ENCODE results near the gene BMERB1.

The BMERB1 gene

GRCh38 chr16:15526097-15526496 lies 91.7 kb downstream of the BMERB1 start:
- no peak for TF ChIP-seq CTCF (IDR thresholded peaks at IDR 0.05; ENCODE audit: low read depth, low read length)
- no peak overlapping the region for H3K27ac ChIP-seq

DNA sequence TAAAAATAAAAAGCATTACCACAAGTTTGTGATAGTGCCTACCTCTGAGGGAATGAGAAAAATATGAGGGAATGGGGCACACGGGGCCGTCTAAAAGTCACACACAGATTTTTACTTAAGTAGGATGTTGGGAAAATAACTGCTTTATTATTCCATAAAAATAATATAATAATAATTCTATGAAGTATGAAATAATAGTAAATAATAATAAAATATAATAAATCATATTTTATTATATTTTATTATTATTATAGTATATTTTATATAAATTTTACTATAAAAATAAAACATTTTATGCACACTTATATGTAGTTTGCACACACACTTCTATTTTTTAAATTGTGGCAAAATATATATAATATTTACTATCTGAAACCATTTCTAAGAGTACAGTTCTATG lies 92.3 kb downstream of the BMERB1 start:
- Histone ChIP-seq H3K4me3 (ENCODE audit: low read depth, low read length) (no peak overlapping the region), H3K27me3 (ENCODE audit: insufficient read depth, low read depth, severe bottlenecking) (no peaks in the 10 kb centered on the region), H3K36me3 (no peaks in the 10 kb centered on the region), H3K27ac (no peak overlapping the region), H3K9me3 (ENCODE audit: severe bottlenecking) (no peaks in the 10 kb centered on the region)
- no peak for TF ChIP-seq CTCF (IDR thresholded peaks at IDR 0.05; ENCODE audit: low read depth, low read length)
- no peak for DNase-seq

More at GRCh38 chr16:15526097-15526496, 91.7 kb downstream of the BMERB1 start:
- no peak for DNase-seq
- no peak overlapping the region for H3K4me3 ChIP-seq (ENCODE audit: low read depth, low read length)
- no peaks in the 10 kb centered on the region for H3K27me3 ChIP-seq (ENCODE audit: insufficient read depth, low read depth, severe bottlenecking)
- H3K36me3 ChIP-seq = no peaks in the 10 kb centered on the region
- no peaks in the 10 kb centered on the region for H3K9me3 ChIP-seq (ENCODE audit: severe bottlenecking)

- no peak for TF ChIP-seq CTCF (IDR thresholded peaks at IDR 0.05; ENCODE audit: low read depth, low read length)
- H3K36me3 ChIP-seq = no peaks in the 10 kb centered on the region
- DNase-seq = no peak
- H3K4me3 ChIP-seq (ENCODE audit: low read depth, low read length) = no peak overlapping the region
- no peaks in the 10 kb centered on the region for H3K9me3 ChIP-seq (ENCODE audit: severe bottlenecking)
- no peak overlapping the region for H3K27ac ChIP-seq
- no peaks in the 10 kb centered on the region for H3K27me3 ChIP-seq (ENCODE audit: insufficient read depth, low read depth, severe bottlenecking)
Measured at GRCh38 chr16:15529673-15530072, 95.3 kb downstream of the BMERB1 start.

DNA sequence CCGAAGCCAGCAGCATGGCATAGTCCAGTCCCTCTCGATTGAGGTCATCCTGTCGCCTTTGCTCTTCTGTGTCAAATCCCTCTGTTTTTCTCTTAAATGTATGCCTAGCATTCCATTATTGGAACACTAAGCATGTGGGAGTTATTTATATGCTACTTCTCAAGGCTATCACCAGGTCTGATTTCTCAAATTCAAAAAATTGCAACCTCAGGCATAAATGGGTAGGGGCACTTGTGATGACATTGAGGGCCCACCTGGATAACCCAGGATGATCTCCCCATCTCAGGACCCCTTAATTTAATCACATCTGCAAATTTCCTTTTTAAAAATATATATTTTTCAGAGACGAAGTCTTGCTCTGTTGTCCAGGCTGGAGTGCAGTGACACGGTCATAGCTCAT lies 95.7 kb downstream of the BMERB1 start:
- Histone ChIP-seq H3K9me3 (ENCODE audit: severe bottlenecking) (no peaks in the 10 kb centered on the region), H3K4me3 (ENCODE audit: low read depth, low read length) (no peak overlapping the region), H3K27ac (no peak overlapping the region), H3K36me3 (no peaks in the 10 kb centered on the region), H3K27me3 (ENCODE audit: insufficient read depth, low read depth, severe bottlenecking) (no peaks in the 10 kb centered on the region)
- no peak for DNase-seq
- TF ChIP-seq CTCF (IDR thresholded peaks at IDR 0.05; ENCODE audit: low read depth, low read length) = no peak

DNA sequence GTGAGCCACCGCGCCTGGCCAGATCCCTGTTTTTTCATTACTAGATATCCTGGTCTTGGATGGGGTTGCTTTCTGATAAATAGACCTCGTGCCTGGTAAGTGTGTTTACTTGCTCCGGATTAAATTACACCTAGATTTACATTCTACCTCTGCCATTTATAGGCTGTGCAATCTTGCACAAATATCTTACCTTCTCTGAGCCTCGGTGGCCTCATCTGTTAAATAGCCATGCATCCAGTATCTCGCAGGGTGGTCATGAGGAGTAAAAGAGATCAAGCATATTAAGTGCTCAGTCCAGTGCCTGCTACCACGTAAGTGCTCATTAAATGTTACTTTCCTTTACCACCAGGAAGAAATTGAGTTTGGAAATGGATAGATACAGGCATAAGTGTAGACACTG lies 98.4 kb downstream of the BMERB1 start:
- Histone ChIP-seq H3K27me3 (ENCODE audit: insufficient read depth, low read depth, severe bottlenecking) (no peaks in the 10 kb centered on the region), H3K27ac (no peak overlapping the region), H3K4me3 (ENCODE audit: low read depth, low read length) (no peak overlapping the region), H3K36me3 (no peaks in the 10 kb centered on the region), H3K9me3 (ENCODE audit: severe bottlenecking) (no peaks in the 10 kb centered on the region)
- DNase-seq = no peak
- no peak for TF ChIP-seq CTCF (IDR thresholded peaks at IDR 0.05; ENCODE audit: low read depth, low read length)

- DNase-seq = no peak
- no peaks in the 10 kb centered on the region for H3K36me3 ChIP-seq
Measured at GRCh38 chr16:15533386-15533785, 99.0 kb downstream of the BMERB1 start.

More at GRCh38 chr16:15533386-15533785, 99.0 kb downstream of the BMERB1 start:
- no peaks in the 10 kb centered on the region for H3K9me3 ChIP-seq (ENCODE audit: severe bottlenecking)
- no peak overlapping the region for H3K27ac ChIP-seq
- H3K27me3 ChIP-seq (ENCODE audit: insufficient read depth, low read depth, severe bottlenecking) = no peaks in the 10 kb centered on the region
- TF ChIP-seq CTCF (IDR thresholded peaks at IDR 0.05; ENCODE audit: low read depth, low read length) = no peak
- no peak overlapping the region for H3K4me3 ChIP-seq (ENCODE audit: low read depth, low read length)
